Measurements from ENCODE around the gene SBF2. TPM values are rescaled to one million over a fixed set of nuclear protein-coding genes. Genes with fewer than 3 reads are reported as not detected.
"Not testable (repeated sequence)": the region's sequence is repeated elsewhere in the genome, so short reads cannot be mapped to it uniquely, and the experiment has no call there.

Gene SBF2
- total and polyA plus RNA-seq, 3 experiments from 2014 or later, result 3.7 to 4.3 (median 4.2) TPM

DNA sequence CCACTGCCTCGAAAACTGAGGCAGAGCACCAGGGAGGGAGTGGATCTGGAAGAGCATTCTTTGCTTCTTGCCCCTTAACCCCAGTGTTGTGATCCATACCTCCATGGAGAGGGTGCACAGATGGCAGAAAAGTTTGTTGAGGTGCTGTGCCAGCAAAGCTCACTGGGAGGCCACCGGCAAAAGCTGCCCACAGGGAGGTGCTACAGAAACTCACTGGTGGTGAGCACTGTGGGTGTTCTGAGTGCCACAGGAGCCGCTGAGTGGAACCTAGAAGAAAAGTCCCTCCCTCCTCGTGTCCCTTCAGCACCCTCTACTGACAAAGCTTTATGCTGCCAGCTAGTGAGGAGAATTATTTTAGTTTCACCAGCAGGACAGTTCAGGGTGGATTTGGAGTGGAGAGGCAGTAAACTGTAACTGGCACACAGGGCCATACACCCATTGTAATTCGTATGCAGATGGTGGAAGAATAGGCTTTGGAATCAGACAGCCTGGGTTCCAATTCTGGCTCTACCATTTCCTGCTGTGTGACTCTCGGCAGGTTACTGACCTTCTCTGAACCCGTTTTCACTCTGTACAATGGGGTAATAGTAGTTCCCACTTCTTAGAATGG, 545.6 kb downstream of the SBF2 start:
- Histone ChIP-seq H3K36me3 (ENCODE audit: insufficient read depth, low read length) (no peaks in the 10 kb centered on the region), H3K27me3 (ENCODE audit: insufficient read depth, low read length, poor library complexity, severe bottlenecking) (no peaks in the 10 kb centered on the region), H3K27ac (ENCODE audit: low read depth, low read length) (no peak overlapping the region), H3K4me1 (ENCODE audit: insufficient read depth, low read length) (no peaks in the 10 kb centered on the region), H3K4me3 (ENCODE audit: low read length) (no peak overlapping the region), H3K9me3 (ENCODE audit: low read length) (no peaks in the 10 kb centered on the region)
- no peak overlapping the region for H3K27ac Mint-ChIP-seq
- DNase-seq, result peak; percentile 16 to 66 (median 50)
- H3K36me3 Mint-ChIP-seq, result peaks cover 0 to 8% (median 6%) of the 10 kb centered on the region in 3 donors
- H3K9me3 Mint-ChIP-seq, result no peaks in the 10 kb centered on the region
- POLR2A ChIA-PET, result interaction anchor here (0.6 kb wide), 1 partner anchor 190 kb away, joined by 3 read pairs; no protein-coding TSS in a partner anchor
- no peaks in the 10 kb centered on the region for H3K27me3 Mint-ChIP-seq
- H3K4me3 Mint-ChIP-seq, result no peak overlapping the region
- CTCF ChIA-PET, result interaction anchor here (1.1 to 4.0 kb wide), 10 partner anchors 10 to 581 kb away, joined by 3 to 34 read pairs (median 4); no protein-coding TSS in a partner anchor
- H3K4me1 Mint-ChIP-seq, result peaks cover 3 to 7% (median 5%) of the 10 kb centered on the region in 3 donors

DNA sequence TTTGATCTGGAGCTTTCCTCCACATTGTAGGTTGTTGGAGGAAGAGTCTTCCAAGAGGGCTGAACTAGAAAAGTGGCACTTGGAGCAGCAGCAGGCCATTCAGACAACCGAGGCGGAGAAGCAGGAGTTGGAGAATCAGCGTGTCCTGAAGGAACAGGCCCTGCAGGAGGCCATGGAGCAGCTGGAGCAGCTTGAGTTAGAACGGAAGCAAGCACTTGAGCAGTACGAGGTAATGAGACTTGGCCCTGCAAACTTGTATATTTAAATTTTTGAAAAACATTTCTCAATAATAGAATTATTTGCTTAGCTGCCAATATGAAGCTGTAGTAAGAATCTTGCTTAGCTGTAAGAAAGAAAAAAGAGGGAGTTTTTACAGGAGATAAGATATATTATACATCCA, 546.2 kb downstream of the SBF2 start:
- Histone ChIP-seq H3K9me3 (ENCODE audit: low read length) (no peaks in the 10 kb centered on the region), H3K4me3 (ENCODE audit: low read length) (no peak overlapping the region), H3K27ac (ENCODE audit: low read depth, low read length) (no peak overlapping the region), H3K36me3 (ENCODE audit: insufficient read depth, low read length) (no peaks in the 10 kb centered on the region), H3K27me3 (ENCODE audit: insufficient read depth, low read length, poor library complexity, severe bottlenecking) (no peaks in the 10 kb centered on the region), H3K4me1 (ENCODE audit: insufficient read depth, low read length) (no peaks in the 10 kb centered on the region)
- peaks cover 3 to 7% (median 5%) of the 10 kb centered on the region in 3 donors for H3K4me1 Mint-ChIP-seq
- H3K4me3 Mint-ChIP-seq, result no peak overlapping the region
- no peak for DNase-seq
- no peaks in the 10 kb centered on the region for H3K27me3 Mint-ChIP-seq
- CTCF ChIA-PET, result interaction anchor here (1.1 to 4.0 kb wide), 10 partner anchors 11 to 581 kb away, joined by 3 to 34 read pairs (median 4); no protein-coding TSS in a partner anchor
- POLR2A ChIA-PET, result interaction anchor here (0.6 kb wide), 1 partner anchor 190 kb away, joined by 3 read pairs; no protein-coding TSS in a partner anchor
- no peaks in the 10 kb centered on the region for H3K9me3 Mint-ChIP-seq
- peaks cover 0 to 8% (median 6%) of the 10 kb centered on the region in 3 donors for H3K36me3 Mint-ChIP-seq
- no peak overlapping the region for H3K27ac Mint-ChIP-seq

DNA sequence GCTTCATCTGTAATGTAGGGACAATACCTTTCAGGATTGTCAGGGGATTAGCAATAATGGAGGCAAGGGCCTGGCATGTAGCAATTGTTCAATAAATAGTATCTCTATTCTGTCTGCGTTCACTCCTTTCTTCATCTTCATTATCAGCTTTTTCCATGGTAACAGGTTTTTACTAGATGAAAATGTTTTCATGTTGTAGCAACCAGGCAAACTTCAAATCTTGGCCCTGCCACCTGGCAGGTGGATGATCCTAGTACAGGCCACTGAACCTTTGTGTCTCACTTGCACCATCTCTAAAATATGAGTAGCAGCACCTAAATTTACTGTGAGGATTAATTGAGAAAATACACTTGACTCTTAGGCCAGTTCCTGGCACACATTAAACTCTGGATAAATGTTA, 546.8 kb downstream of the SBF2 start:
- Histone ChIP-seq H3K4me3 (ENCODE audit: low read length) (no peak overlapping the region), H3K27me3 (ENCODE audit: insufficient read depth, low read length, poor library complexity, severe bottlenecking) (no peaks in the 10 kb centered on the region), H3K36me3 (ENCODE audit: insufficient read depth, low read length) (no peaks in the 10 kb centered on the region), H3K9me3 (ENCODE audit: low read length) (no peaks in the 10 kb centered on the region), H3K27ac (ENCODE audit: low read depth, low read length) (no peak overlapping the region), H3K4me1 (ENCODE audit: insufficient read depth, low read length) (no peaks in the 10 kb centered on the region)
- Mint-ChIP-seq H3K27ac (no peak overlapping the region), H3K9me3 (no peaks in the 10 kb centered on the region), H3K4me1 (peaks cover 3 to 7% (median 5%) of the 10 kb centered on the region in 3 donors), H3K4me3 (no peak overlapping the region), H3K36me3 (peaks cover 0 to 8% (median 6%) of the 10 kb centered on the region in 3 donors), H3K27me3 (no peaks in the 10 kb centered on the region)
- CTCF ChIA-PET, result interaction anchor here (1.1 to 4.0 kb wide), 6 partner anchors 11 to 556 kb away, joined by 3 to 34 read pairs (median 12); no protein-coding TSS in a partner anchor
- POLR2A ChIA-PET, result no interaction called here
- no peak for DNase-seq

- Mint-ChIP-seq H3K9me3 (no peaks in the 10 kb centered on the region), H3K4me1 (peaks cover 3 to 7% (median 5%) of the 10 kb centered on the region in 3 donors), H3K36me3 (peaks cover 0 to 15% (median 10%) of the 10 kb centered on the region in 3 donors), H3K27me3 (no peaks in the 10 kb centered on the region), H3K27ac (no peak overlapping the region), H3K4me3 (no peak overlapping the region)
- POLR2A ChIA-PET, result no interaction called here
- CTCF ChIA-PET, result interaction anchor here (1.3 kb wide), 1 partner anchor 8 kb away, joined by 4 read pairs; no protein-coding TSS in a partner anchor
- no peak for DNase-seq
- H3K36me3 ChIP-seq (ENCODE audit: insufficient read depth, low read length), result no peaks in the 10 kb centered on the region
- no peaks in the 10 kb centered on the region for H3K9me3 ChIP-seq (ENCODE audit: low read length)
- H3K27ac ChIP-seq (ENCODE audit: low read depth, low read length), result no peak overlapping the region
- H3K27me3 ChIP-seq (ENCODE audit: insufficient read depth, low read length, poor library complexity, severe bottlenecking), result no peaks in the 10 kb centered on the region
- H3K4me1 ChIP-seq (ENCODE audit: insufficient read depth, low read length), result no peaks in the 10 kb centered on the region
- H3K4me3 ChIP-seq (ENCODE audit: low read length), result no peak overlapping the region
Measured at GRCh38 chr11:9745411-9746211, 548.4 kb downstream of the SBF2 start.

- H3K27ac ChIP-seq (ENCODE audit: low read depth, low read length); H3K9me3 ChIP-seq (ENCODE audit: low read length); H3K27me3 ChIP-seq (ENCODE audit: insufficient read depth, low read length, poor library complexity, severe bottlenecking); H3K4me1 Mint-ChIP-seq; H3K4me1 ChIP-seq (ENCODE audit: insufficient read depth, low read length); POLR2A ChIA-PET; CTCF ChIA-PET; DNase-seq; H3K27ac Mint-ChIP-seq; H3K27me3 Mint-ChIP-seq; H3K4me3 ChIP-seq (ENCODE audit: low read length); H3K36me3 ChIP-seq (ENCODE audit: insufficient read depth, low read length); H3K9me3 Mint-ChIP-seq; H3K4me3 Mint-ChIP-seq: not testable (repeated sequence)
- H3K36me3 Mint-ChIP-seq, result peaks cover 0 to 20% (median 7%) of the 10 kb centered on the region in 3 donors
Measured at GRCh38 chr11:9743512-9743911, 550.5 kb downstream of the SBF2 start.

GRCh38 chr11:9741260-9741659, 552.8 kb downstream of the SBF2 start:
- no peaks in the 10 kb centered on the region for H3K36me3 ChIP-seq (ENCODE audit: insufficient read depth, low read length)
- no peaks in the 10 kb centered on the region for H3K27me3 ChIP-seq (ENCODE audit: insufficient read depth, low read length, poor library complexity, severe bottlenecking)
- Mint-ChIP-seq H3K27ac (no peak overlapping the region), H3K4me3 (no peak overlapping the region), H3K36me3 (peaks cover 9 to 29% (median 9%) of the 10 kb centered on the region in 3 donors), H3K4me1 (no peaks in the 10 kb centered on the region), H3K9me3 (peaks cover 0 to 9% (median 5%) of the 10 kb centered on the region in 5 donors), H3K27me3 (no peaks in the 10 kb centered on the region)
- no peak for DNase-seq
- POLR2A ChIA-PET, result no interaction called here
- no peaks in the 10 kb centered on the region for H3K9me3 ChIP-seq (ENCODE audit: low read length)
- H3K4me1 ChIP-seq (ENCODE audit: insufficient read depth, low read length), result no peaks in the 10 kb centered on the region
- H3K27ac ChIP-seq (ENCODE audit: low read depth, low read length), result no peak overlapping the region
- H3K4me3 ChIP-seq (ENCODE audit: low read length), result no peak overlapping the region
- CTCF ChIA-PET, result no interaction called here

GRCh38 chr11:9740202-9740883, 553.7 kb downstream of the SBF2 start:
- no peaks in the 10 kb centered on the region for H3K27me3 ChIP-seq (ENCODE audit: insufficient read depth, low read length, poor library complexity, severe bottlenecking)
- H3K27ac Mint-ChIP-seq, result peak overlapping the region in 1 of 8 donors; percentile 47
- ChIA-PET CTCF (no interaction called here), POLR2A (interaction anchor here (0.9 kb wide), 1 partner anchor 207 kb away, joined by 3 read pairs; no protein-coding TSS in a partner anchor)
- no peaks in the 10 kb centered on the region for H3K9me3 ChIP-seq (ENCODE audit: low read length)
- no peaks in the 10 kb centered on the region for H3K36me3 ChIP-seq (ENCODE audit: insufficient read depth, low read length)
- no peak for DNase-seq
- no peaks in the 10 kb centered on the region for H3K27me3 Mint-ChIP-seq
- no peak overlapping the region for H3K4me3 ChIP-seq (ENCODE audit: low read length)
- peaks cover 6 to 18% (median 12%) of the 10 kb centered on the region in 5 donors for H3K9me3 Mint-ChIP-seq
- peaks cover 15 to 37% (median 18%) of the 10 kb centered on the region in 3 donors for H3K36me3 Mint-ChIP-seq
- no peaks in the 10 kb centered on the region for H3K4me1 Mint-ChIP-seq
- no peak overlapping the region for H3K4me3 Mint-ChIP-seq
- H3K27ac ChIP-seq (ENCODE audit: low read depth, low read length), result no peak overlapping the region
- H3K4me1 ChIP-seq (ENCODE audit: insufficient read depth, low read length), result no peaks in the 10 kb centered on the region

Data from CD8-positive, alpha-beta memory T cell (primary cell).